SKM-1 (cell line): ENCODE measurements around the gene WNT3.
"Not testable (repeated sequence)": the region's sequence is repeated elsewhere in the genome, so short reads cannot be mapped to it uniquely, and the experiment has no call there.

ENCODE experiments used
- DNase-seq: peaks from one replicate; lab custom pipeline; 2025; ENCODE audit not compliant: unreplicated experiment; lab: John Stamatoyannopoulos, UW

Gene WNT3

GRCh38 chr17:46768896-46769295 lies 49.6 kb downstream of the WNT3 start:
- not testable (repeated sequence) for DNase-seq

- no peak for DNase-seq
Observed at GRCh38 chr17:46768540-46768870, 50.0 kb downstream of the WNT3 start.

- no peak for DNase-seq
Observed at GRCh38 chr17:46766493-46767491, 51.7 kb downstream of the WNT3 start.

- DNase-seq: no peak
Observed at GRCh38 chr17:46765453-46765852, 53.0 kb downstream of the WNT3 start.

GRCh38 chr17:46764709-46765401 lies 53.6 kb downstream of the WNT3 start:
- DNase-seq: no peak

GRCh38 chr17:46764000-46764708 lies 54.3 kb downstream of the WNT3 start:
- DNase-seq: no peak

GRCh38 chr17:46763416-46763815 lies 55.1 kb downstream of the WNT3 start:
- no peak for DNase-seq

- no peak for DNase-seq
Observed at GRCh38 chr17:46759141-46759540, 59.4 kb downstream of the WNT3 start.

- DNase-seq: no peak
Observed at GRCh38 chr17:46758614-46759013, 59.9 kb downstream of the WNT3 start.

GRCh38 chr17:46757588-46757987 lies 60.9 kb downstream of the WNT3 start:
- not testable (repeated sequence) for DNase-seq

GRCh38 chr17:46756861-46757260 lies 61.6 kb downstream of the WNT3 start:
- no peak for DNase-seq

- DNase-seq: no peak
Observed at GRCh38 chr17:46756081-46756735, 62.3 kb downstream of the WNT3 start.

- DNase-seq: no peak
Observed at GRCh38 chr17:46753776-46754175, 64.7 kb downstream of the WNT3 start.

- no peak for DNase-seq
Observed at GRCh38 chr17:46751425-46751824, 67.1 kb downstream of the WNT3 start.

- no peak for DNase-seq
Observed at GRCh38 chr17:46745376-46745775, 73.1 kb downstream of the WNT3 start.

GRCh38 chr17:46744441-46744840 lies 74.1 kb downstream of the WNT3 start:
- DNase-seq: no peak

- no peak for DNase-seq
Observed at GRCh38 chr17:46742565-46743270, 75.8 kb downstream of the WNT3 start.

GRCh38 chr17:46741122-46741730 lies 77.3 kb downstream of the WNT3 start:
- no peak for DNase-seq

GRCh38 chr17:46739982-46740381 lies 78.5 kb downstream of the WNT3 start:
- no peak for DNase-seq

GRCh38 chr17:46738544-46738943 lies 79.9 kb downstream of the WNT3 start:
- no peak for DNase-seq
